GM12873 (cell line): ENCODE data around the gene SIM1.

ENCODE experiments used
- CTCF ChIP-seq: IDR thresholded peaks from 2 replicates; pipeline ENCODE4 v1.5.1; 2012; ENCODE audit warnings: low read depth, mild to moderate bottlenecking, moderate library complexity, low read length, control low read depth; ENCODE audit not compliant: insufficient read depth; ENCODE audit errors: missing control alignments

The SIM1 gene

GRCh38 chr6:100353276-100354015, 111.3 kb downstream of the SIM1 start:
- TF ChIP-seq CTCF: no peak

- TF ChIP-seq CTCF: no peak
These were observed 114.6 kb downstream of the SIM1 start for GRCh38 chr6:100350139-100350538.

- TF ChIP-seq CTCF: no peak
These were observed 115.4 kb downstream of the SIM1 start for GRCh38 chr6:100349366-100349765.

GRCh38 chr6:100347901-100348550, 116.7 kb downstream of the SIM1 start:
- no peak for TF ChIP-seq CTCF

GRCh38 chr6:100346828-100347227, 117.9 kb downstream of the SIM1 start:
- TF ChIP-seq CTCF: no peak

- no peak for TF ChIP-seq CTCF
These were observed 118.5 kb downstream of the SIM1 start for GRCh38 chr6:100346203-100346602.

GRCh38 chr6:100344761-100345160, 120.0 kb downstream of the SIM1 start:
- no peak for TF ChIP-seq CTCF
